HCT116 (cell line): ENCODE results near the gene MRPS2. TPM values are rescaled to one million over a fixed set of nuclear protein-coding genes. Genes with fewer than 3 reads are reported as not detected.
A peak's percentile ranks its signal among the peaks of the same experiment; 100 is the strongest.

ENCODE experiments used
- ATAC-seq: fragments of 200-7000 bp; cut with Tn5 transposase; 2 replicates; pipeline ENCODE4 v1.9.1; 2020; ENCODE audit warnings: mild to moderate bottlenecking, moderate library complexity
- BruUV-seq: library from RNA; stranded (reverse); fragments of 400-500 nt; replicated peaks from 2 replicates; lab custom pipeline; 2021; lab: Mats Ljungman, UMichigan
- CTCF ChIA-PET: fragments of 300-600 bp; sonication (Branson Sonifier 250); formaldehyde crosslinking; loops from one replicate; lab custom pipeline; 2021; ENCODE audit warnings: antibody characterized with exemption; lab: Charles Lee
- POLR2A ChIA-PET: fragments of 300-600, 350-600 bp; sonication (Branson Sonifier 250); formaldehyde crosslinking; loops from one replicate; lab custom pipeline; 2021; ENCODE audit warnings: antibody characterized with exemption; lab: Charles Lee
- RAD21 ChIA-PET, 2 experiments: fragments of 300-600 bp; sonication (Branson Sonifier 250); formaldehyde crosslinking; loops; one replicate each; lab custom pipeline; 2023; ENCODE audit warnings: low total read pairs in 2 of 2; ENCODE audit not compliant: uncharacterized antibody in 2 of 2, unreplicated experiment in 2 of 2, low non-redundant PET in 1 of 2; lab: Charles Lee
- DNase-seq: peaks from one replicate; pipeline ENCODE4 v3.0.0-alpha.2; 2010; ENCODE audit warnings: low read depth, low spot score
- H2AFZ ChIP-seq: fragments of 200-600 bp; shearing (Covaris generic), sonication (generic); 2 replicates; pipeline ENCODE4 v1.6.1; 2017; ENCODE audit warnings: low read depth, mixed run types, mixed read lengths, antibody characterized with exemption, low read length; ENCODE audit not compliant: poor library complexity, severe bottlenecking
- H3K27ac ChIP-seq: 2 replicates; pipeline ENCODE4 v1.5.1; 2012; ENCODE audit warnings: low read depth, low read length
- H3K27me3 ChIP-seq: fragments of 200-600 bp; sonication (generic); 2 replicates; pipeline ENCODE4 v1.6.1; 2016; ENCODE audit warnings: mixed run types, low read length, mixed read lengths; ENCODE audit not compliant: insufficient read depth
- H3K36me3 ChIP-seq, 2 experiments: fragments of 200-500 bp in 1 of 2; fragments of 200-600 bp in 1 of 2; sonication (Bioruptor generic) in 1 of 2; sonication (generic) in 1 of 2; 2 replicates each; pipeline versions ENCODE4 v1.5.1 to v1.6.1; 2014 to 2016; ENCODE audit warnings: low read length in 2 of 2, inconsistent platforms in 1 of 2, mixed read lengths in 1 of 2, mixed run types in 1 of 2; ENCODE audit not compliant: insufficient read depth in 2 of 2, control insufficient read depth in 1 of 2
- H3K4me1 ChIP-seq, 2 experiments: fragments of 200-600 bp in 1 of 2; sonication (generic) in 1 of 2; 2 replicates each; pipeline versions ENCODE4 v1.5.1 to v1.6.1; 2012 to 2017; ENCODE audit warnings: low read length in 2 of 2, inconsistent platforms in 1 of 2, mild to moderate bottlenecking in 1 of 2, mixed read lengths in 1 of 2, mixed run types in 1 of 2, moderate library complexity in 1 of 2; ENCODE audit not compliant: insufficient read depth in 2 of 2, control insufficient read depth in 1 of 2
- H3K4me2 ChIP-seq: fragments of 200-600 bp; sonication (generic); 2 replicates; pipeline ENCODE4 v1.6.1; 2017; ENCODE audit warnings: mixed run types, low read length, mixed read lengths
- H3K4me3 ChIP-seq, 2 experiments: fragments of 200-600 bp in 1 of 2; sonication (generic) in 1 of 2; replicated peaks in 1 of 2; 2 replicates each; pipeline ENCODE4 v1.5.1; 2011 to 2016; ENCODE audit warnings: low read length in 2 of 2, control low read depth in 1 of 2, low read depth in 1 of 2, mild to moderate bottlenecking in 1 of 2, mixed read lengths in 1 of 2, mixed run types in 1 of 2
- H3K79me2 ChIP-seq: fragments of 200-600 bp; sonication (generic); 2 replicates; pipeline ENCODE4 v1.6.1; 2017; ENCODE audit warnings: mild to moderate bottlenecking, mixed run types, low read length, moderate library complexity, mixed read lengths; ENCODE audit not compliant: insufficient read depth
- H3K9ac ChIP-seq: fragments of 200-600 bp; sonication (generic); 2 replicates; pipeline ENCODE4 v1.6.1; 2016; ENCODE audit warnings: low read length, mixed read lengths
- H3K9me2 ChIP-seq: fragments of 200-600 bp; sonication (generic), shearing (Covaris generic); 2 replicates; pipeline ENCODE4 v1.6.1; 2017; ENCODE audit warnings: mixed run types, mild to moderate bottlenecking, moderate library complexity; ENCODE audit not compliant: insufficient read depth
- H3K9me3 ChIP-seq, 2 experiments: fragments of 200-500 bp in 1 of 2; fragments of 200-600 bp in 1 of 2; sonication (Bioruptor generic) in 1 of 2; sonication (generic) in 1 of 2; 2 replicates each; pipeline ENCODE4 v1.6.1; 2014 to 2017; ENCODE audit warnings: low read length in 2 of 2, mixed read lengths in 2 of 2, inconsistent platforms in 1 of 2, low read depth in 1 of 2, mild to moderate bottlenecking in 1 of 2, mixed run types in 1 of 2, moderate library complexity in 1 of 2; ENCODE audit not compliant: control insufficient read depth in 1 of 2, insufficient read depth in 1 of 2
- H4K20me1 ChIP-seq: fragments of 200-600 bp; sonication (generic), shearing (Covaris generic); 2 replicates; pipeline ENCODE4 v1.6.1; 2017; ENCODE audit warnings: mixed run types, mild to moderate bottlenecking, moderate library complexity; ENCODE audit not compliant: insufficient read depth
- ATF3 ChIP-seq: IDR thresholded peaks from 2 replicates; pipeline ENCODE4 v1.6.1; 2012
- CTCF ChIP-seq, 3 experiments: fragments of 200-600 bp in 1 of 3; sonication (generic) in 1 of 3; IDR thresholded peaks in 2 of 3; conservative IDR thresholded peaks in 1 of 3; 2 replicates each; pipeline ENCODE4 v1.5.1; 2012 to 2017; ENCODE audit warnings: low read depth in 2 of 3, low read length in 2 of 3, antibody characterized with exemption in 1 of 3, borderline replicate concordance in 1 of 3, control low read depth in 1 of 3, mild to moderate bottlenecking in 1 of 3, mixed read lengths in 1 of 3, mixed run types in 1 of 3, moderate library complexity in 1 of 3; ENCODE audit not compliant: insufficient read depth in 1 of 3
- EGR1 ChIP-seq: IDR thresholded peaks from 2 replicates; pipeline ENCODE4 v1.6.1; 2012; ENCODE audit warnings: low read depth
- ELF1 ChIP-seq: IDR thresholded peaks from 2 replicates; pipeline ENCODE4 v1.6.1; 2012; ENCODE audit warnings: low read depth, borderline replicate concordance
- EZH2 ChIP-seq: fragments of 200-600 bp; sonication (generic); IDR thresholded peaks from 2 replicates; pipeline ENCODE4 v1.6.1; 2017; ENCODE audit warnings: antibody characterized with exemption, mixed run types
- EZH2phosphoT487 ChIP-seq: fragments of 200-600 bp; IDR thresholded peaks from 2 replicates; pipeline ENCODE4 v1.6.1; 2018; ENCODE audit warnings: antibody characterized with exemption, borderline replicate concordance
- JUND ChIP-seq: IDR thresholded peaks from 2 replicates; pipeline ENCODE4 v1.6.1; 2012
- MAX ChIP-seq: IDR thresholded peaks from 2 replicates; pipeline ENCODE4 v1.6.1; 2012
- POLR2A ChIP-seq: IDR thresholded peaks from 2 replicates; pipeline ENCODE4 v1.7.0; 2011; ENCODE audit warnings: borderline replicate concordance; ENCODE audit not compliant: insufficient read depth, insufficient read length; ENCODE audit errors: extremely low read depth
- POLR2AphosphoS5 ChIP-seq: IDR thresholded peaks from 2 replicates; pipeline ENCODE4 v1.6.1; 2011; ENCODE audit warnings: mild to moderate bottlenecking, low read depth, low read length, moderate library complexity
- REST ChIP-seq: IDR thresholded peaks from 2 replicates; pipeline ENCODE4 v1.6.1; 2012; ENCODE audit warnings: low read depth
- SIN3A ChIP-seq: IDR thresholded peaks from 2 replicates; pipeline ENCODE4 v1.6.1; 2012; ENCODE audit warnings: low read depth
- SP1 ChIP-seq: IDR thresholded peaks from 2 replicates; pipeline ENCODE4 v1.6.1; 2012; ENCODE audit warnings: low read depth
- SRF ChIP-seq: IDR thresholded peaks from 2 replicates; pipeline ENCODE4 v1.6.1; 2012; ENCODE audit warnings: low read depth
- TCF7L2 ChIP-seq: IDR thresholded peaks from 2 replicates; pipeline ENCODE4 v1.7.0; 2011; ENCODE audit warnings: borderline replicate concordance, inconsistent platforms; ENCODE audit not compliant: insufficient read depth, insufficient read length; ENCODE audit errors: extremely low read depth
- YY1 ChIP-seq: IDR thresholded peaks from 2 replicates; pipeline ENCODE4 v1.6.1; 2011; ENCODE audit warnings: low read length, low read depth, moderate library complexity, mild to moderate bottlenecking; ENCODE audit not compliant: insufficient replicate concordance; ENCODE audit errors: extremely low read depth
- ZBTB33 ChIP-seq: IDR thresholded peaks from 2 replicates; pipeline ENCODE4 v1.6.1; 2011; ENCODE audit warnings: mild to moderate bottlenecking, low read length, moderate library complexity; ENCODE audit not compliant: insufficient replicate concordance; ENCODE audit errors: extremely low read depth
- ZFX ChIP-seq: fragments of 450-650 bp; IDR thresholded peaks from 2 replicates; pipeline ENCODE4 v1.6.1; 2017
- ZNF274 ChIP-seq: fragments of 200-500 bp; sonication (Bioruptor generic); IDR thresholded peaks from 2 replicates; pipeline ENCODE4 v1.6.1; 2014; ENCODE audit warnings: mild to moderate bottlenecking, low read depth, low read length, inconsistent platforms
- intact Hi-C: fragments of 100-400 bp; cut with micrococcal nuclease; formaldehyde crosslinking; loops from 2 replicates; pipeline ENCODE4 v1.10.0; 2022
- total RNA-seq: library from RNA; stranded (reverse); gene quantifications from one replicate; pipeline ENCODE4 v1.2.1, GENCODE V29; 2021; ENCODE audit not compliant: unreplicated experiment

MRPS2 gene
- total RNA-seq, 1 experiment from 2014 or later: 85.1 TPM

- TF ChIP-seq YY1 (no peak), EZH2 (no peak), SIN3A (no peak), EZH2phosphoT487 (no peak), ATF3 (no peak), REST (no peak), POLR2AphosphoS5 (no peak), SP1 (no peak), ELF1 (no peak), MAX (no peak), TCF7L2 (no peak), ZNF274 (no peak), ZBTB33 (no peak), ZFX (no peak), EGR1 (no peak), JUND (no peak), POLR2A (no peak), SRF (no peak), CTCF (IDR thresholded peaks at IDR 0.05 in 2 of 3, conservative IDR thresholded peaks at IDR 0.05 in 1 of 3; ENCODE audit: borderline replicate concordance in 1 of 3, insufficient read depth in 1 of 3, low read depth in 2 of 3, low read length in 2 of 3) (no peak)
- TF ChIP-seq, all 23 proteins: peak for 0
- H3K27me3 ChIP-seq: no peaks in the 10 kb centered on the region
- H3K4me1 ChIP-seq: peaks cover 36 to 49% of the 10 kb centered on the region in 2 experiments
- H3K4me3 ChIP-seq: no peak overlapping the region
- BruUV-seq: no TSS peak
- peak overlapping the region; percentile 72; the same call in 1 of the 2 replicates for H3K4me2 ChIP-seq
- peak overlapping the region; percentile 95 for H3K27ac ChIP-seq
- intact Hi-C loops: no loop called here
- H3K9me3 ChIP-seq: no peaks in the 10 kb centered on the region
- no peaks in the 10 kb centered on the region for H3K79me2 ChIP-seq
- ChIA-PET CTCF (no interaction called here), POLR2A (no interaction called here), RAD21 (no interaction called here)
- no peaks in the 10 kb centered on the region for H3K36me3 ChIP-seq
- no peak for DNase-seq
- no peak overlapping the region for H3K9ac ChIP-seq
- ATAC-seq: no peak
- no peaks in the 10 kb centered on the region for H4K20me1 ChIP-seq
- no peak overlapping the region for H2AFZ ChIP-seq
- H3K9me2 ChIP-seq: no peaks in the 10 kb centered on the region
Measured at GRCh38 chr9:135461936-135462335, 38.5 kb upstream of the MRPS2 start.
